IPS DF 6.9 (cell line): ENCODE data around the gene EME1.
"Not testable (repeated sequence)": the region's sequence is repeated elsewhere in the genome, so short reads cannot be mapped to it uniquely, and the experiment has no call there.

Source experiments
- DNase-seq: peaks from one replicate; pipeline ENCODE4 v3.0.0-alpha.2; 2013; ENCODE audit warnings: low read depth, low spot score
- H3K27ac ChIP-seq: one replicate; pipeline ENCODE4 v1.5.1; 2013; ENCODE audit warnings: low read length, control low read depth
- H3K27me3 ChIP-seq: 2 replicates; pipeline ENCODE4 v1.6.1; 2013; ENCODE audit warnings: mild to moderate bottlenecking, low read length; ENCODE audit not compliant: control insufficient read depth, insufficient read depth
- H3K36me3 ChIP-seq: 2 replicates; pipeline ENCODE4 v1.6.1; 2013; ENCODE audit warnings: low read length; ENCODE audit not compliant: control insufficient read depth, insufficient read depth
- H3K4me1 ChIP-seq: 2 replicates; pipeline ENCODE4 v1.6.1; 2013; ENCODE audit warnings: low read length; ENCODE audit not compliant: control insufficient read depth, insufficient read depth
- H3K4me3 ChIP-seq: 2 replicates; pipeline ENCODE4 v1.5.1; 2013; ENCODE audit warnings: mild to moderate bottlenecking, low read length
- H3K9me3 ChIP-seq: 2 replicates; pipeline ENCODE4 v1.6.1; 2013; ENCODE audit warnings: low read length, inconsistent platforms; ENCODE audit not compliant: control insufficient read depth, insufficient read depth
- WGBS: extraction: QIAGEN DNeasy Blood & Tissue Kit; methylation state at CpG from one replicate; pipeline ENCODE4 v1.1.7; 2013; ENCODE audit warnings: mixed read lengths, missing lambda C conversion rate; ENCODE audit not compliant: insufficient read length, insufficient coverage; 5-methylcytosine and 5-hydroxymethylcytosine counted together

The EME1 gene

GRCh38 chr17:50372758-50373556, at the start of gene EME1, which contains the start of gene MRPL27:
EME1 (plus strand) TSS chr17:50373229; CDS start chr17:50375209, 1,980 bp downstream.
MRPL27 (minus strand) TSS chr17:50373184; CDS start chr17:50373170, 14 bp downstream.
- Histone ChIP-seq H3K9me3 (no peaks in the 10 kb centered on the region), H3K27ac (no peak within 1 kb of the TSS), H3K4me3 (peak within 1 kb of the TSS; percentile 66), H3K4me1 (no peaks in the 10 kb centered on the region), H3K27me3 (no peaks in the 10 kb centered on the region), H3K36me3 (peaks cover 18% of the 10 kb centered on the region)
- no CpG with 5 or more reads among the region's 42 CpGs for whole genome bisulfite sequencing
- DNase-seq = peak; percentile 72

- Histone ChIP-seq H3K4me1 (no peaks in the 10 kb centered on the region), H3K9me3 (no peaks in the 10 kb centered on the region), H3K4me3 (no peak overlapping the region), H3K36me3 (no peaks in the 10 kb centered on the region), H3K27me3 (no peaks in the 10 kb centered on the region), H3K27ac (no peak overlapping the region)
- DNase-seq = no peak
- no CpG with 5 or more reads among the region's 4 CpGs for WGBS
Measured at GRCh38 chr17:50325906-50326305, 47.1 kb upstream of the EME1 start.

- H3K4me1 ChIP-seq = no peaks in the 10 kb centered on the region
- H3K4me3 ChIP-seq = no peak overlapping the region
- H3K27ac ChIP-seq = no peak overlapping the region
- H3K27me3 ChIP-seq = no peaks in the 10 kb centered on the region
- DNase-seq = no peak
- no CpG with 5 or more reads among the region's 9 CpGs for WGBS
- no peaks in the 10 kb centered on the region for H3K36me3 ChIP-seq
- H3K9me3 ChIP-seq = no peaks in the 10 kb centered on the region
Measured at GRCh38 chr17:50326831-50327364, 46.1 kb upstream of the EME1 start.

- no CpG with 5 or more reads among the region's 21 CpGs for WGBS
- Histone ChIP-seq H3K36me3 (no peaks in the 10 kb centered on the region), H3K27me3 (no peaks in the 10 kb centered on the region), H3K4me3 (no peak overlapping the region), H3K9me3 (no peaks in the 10 kb centered on the region), H3K27ac (no peak overlapping the region), H3K4me1 (no peaks in the 10 kb centered on the region)
- no peak for DNase-seq
Measured at GRCh38 chr17:50328363-50329325, 44.4 kb upstream of the EME1 start.

GRCh38 chr17:50329716-50330115, 43.3 kb upstream of the EME1 start:
- DNase-seq = no peak
- H3K27ac ChIP-seq = no peak overlapping the region
- no peaks in the 10 kb centered on the region for H3K36me3 ChIP-seq
- no peaks in the 10 kb centered on the region for H3K9me3 ChIP-seq
- H3K4me3 ChIP-seq = no peak overlapping the region
- WGBS = no CpG with 5 or more reads among the region's 3 CpGs
- no peaks in the 10 kb centered on the region for H3K4me1 ChIP-seq
- H3K27me3 ChIP-seq = no peaks in the 10 kb centered on the region

DNA sequence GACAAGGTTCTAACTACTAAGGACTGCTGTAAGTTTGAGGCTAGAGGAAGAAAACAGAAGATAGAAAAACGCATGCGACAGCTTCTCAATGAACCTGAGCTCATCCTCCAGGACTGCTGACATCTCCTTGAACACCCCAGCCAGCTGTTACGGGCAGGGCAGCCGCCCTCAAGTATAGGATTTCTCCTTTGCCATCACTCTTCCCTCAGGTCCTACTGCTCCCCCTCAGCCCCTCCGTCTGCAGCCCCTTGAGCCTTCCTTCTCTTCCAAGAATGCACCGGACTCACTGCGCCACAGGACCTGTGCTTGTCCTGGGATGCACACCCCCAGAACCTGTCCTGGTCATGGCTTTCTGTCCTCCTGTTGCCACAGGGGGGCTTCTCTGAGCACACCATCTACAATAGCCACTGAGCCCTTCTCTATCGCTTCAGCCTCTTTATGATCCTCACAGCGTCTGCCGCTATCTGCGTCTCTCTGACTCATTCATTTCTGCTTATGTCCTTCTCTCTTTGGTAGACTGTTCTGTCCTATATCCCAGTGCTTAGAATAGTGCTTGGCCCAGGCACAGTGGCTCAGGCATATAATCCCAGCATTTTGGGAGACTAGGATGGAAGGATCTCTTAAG, 42.8 kb upstream of the EME1 start:
- Histone ChIP-seq H3K27me3 (no peaks in the 10 kb centered on the region), H3K4me1 (no peaks in the 10 kb centered on the region), H3K9me3 (no peaks in the 10 kb centered on the region), H3K27ac (no peak overlapping the region), H3K4me3 (no peak overlapping the region), H3K36me3 (no peaks in the 10 kb centered on the region)
- DNase-seq = no peak
- WGBS = no CpG with 5 or more reads among the region's 11 CpGs

DNA sequence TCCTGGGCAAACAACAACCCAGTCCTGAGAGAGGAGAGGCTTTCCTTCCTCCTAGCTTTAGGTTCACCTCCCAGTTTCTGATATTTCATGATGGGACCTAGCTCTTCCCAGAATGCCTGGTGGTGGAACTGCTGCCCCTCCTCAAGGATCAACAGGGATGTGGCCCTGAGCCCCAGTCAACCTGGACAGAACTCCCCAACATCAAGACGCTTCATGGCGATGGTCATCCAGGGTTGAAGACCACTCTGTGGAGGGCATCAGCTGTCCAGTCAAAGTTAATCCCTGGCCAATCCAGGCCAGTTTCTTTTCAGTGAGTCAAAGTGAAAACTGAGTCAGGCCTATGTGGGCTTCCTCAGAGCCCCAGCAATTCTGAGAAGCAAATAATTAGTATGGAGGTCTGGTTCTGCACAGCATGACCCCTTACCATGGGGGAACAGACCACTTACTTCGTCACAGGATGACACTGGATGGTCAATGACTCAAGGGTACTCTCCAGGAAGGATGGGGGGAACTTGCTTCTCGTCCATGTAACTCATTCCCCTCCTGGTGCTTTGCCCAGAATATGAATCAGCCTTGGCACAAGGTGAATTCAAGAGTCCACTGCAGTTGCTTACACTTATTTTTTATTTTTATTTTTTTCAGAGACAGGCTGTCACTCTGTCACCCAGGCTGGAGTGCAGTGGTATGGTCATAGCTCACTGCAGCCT, 41.8 kb upstream of the EME1 start:
- Histone ChIP-seq H3K4me3 (no peak overlapping the region), H3K36me3 (no peaks in the 10 kb centered on the region), H3K27me3 (no peaks in the 10 kb centered on the region), H3K9me3 (no peaks in the 10 kb centered on the region), H3K4me1 (no peaks in the 10 kb centered on the region), H3K27ac (no peak overlapping the region)
- DNase-seq = no peak
- WGBS = no CpG with 5 or more reads among the region's 4 CpGs

DNA sequence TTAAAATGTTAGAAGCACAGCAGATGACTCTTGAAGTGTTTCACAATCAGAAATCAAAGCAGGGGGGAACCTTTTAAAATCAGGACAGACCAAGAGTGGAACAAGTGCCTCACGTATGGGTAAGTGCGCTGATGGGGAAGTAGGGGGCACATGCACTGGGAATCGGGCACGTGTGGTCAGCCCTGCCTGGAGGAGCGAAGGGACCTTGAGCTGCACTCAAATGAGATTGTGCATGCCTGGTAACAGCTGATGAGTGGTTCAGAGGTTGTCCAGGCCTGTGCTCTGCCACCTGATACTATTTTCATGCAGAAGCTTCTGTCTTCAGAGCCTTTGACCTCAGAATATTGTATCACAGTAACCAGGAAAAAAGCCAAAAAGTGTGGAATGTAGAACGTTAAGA, 40.8 kb upstream of the EME1 start:
- H3K4me3 ChIP-seq = no peak overlapping the region
- no peaks in the 10 kb centered on the region for H3K4me1 ChIP-seq
- no peak overlapping the region for H3K27ac ChIP-seq
- WGBS = no CpG with 5 or more reads among the region's 6 CpGs
- H3K36me3 ChIP-seq = no peaks in the 10 kb centered on the region
- H3K9me3 ChIP-seq = no peaks in the 10 kb centered on the region
- no peak for DNase-seq
- no peaks in the 10 kb centered on the region for H3K27me3 ChIP-seq

GRCh38 chr17:50333291-50334057, 39.6 kb upstream of the EME1 start:
- H3K27ac ChIP-seq, H3K9me3 ChIP-seq, H3K4me3 ChIP-seq, DNase-seq, H3K36me3 ChIP-seq, H3K27me3 ChIP-seq, H3K4me1 ChIP-seq: not testable (repeated sequence)
- no CpG with 5 or more reads among the region's 14 CpGs for WGBS
